Measurements from ENCODE around the gene MDM4.
"Not testable (repeated sequence)": the region's sequence is repeated elsewhere in the genome, so short reads cannot be mapped to it uniquely, and the experiment has no call there.

The MDM4 gene

DNA sequence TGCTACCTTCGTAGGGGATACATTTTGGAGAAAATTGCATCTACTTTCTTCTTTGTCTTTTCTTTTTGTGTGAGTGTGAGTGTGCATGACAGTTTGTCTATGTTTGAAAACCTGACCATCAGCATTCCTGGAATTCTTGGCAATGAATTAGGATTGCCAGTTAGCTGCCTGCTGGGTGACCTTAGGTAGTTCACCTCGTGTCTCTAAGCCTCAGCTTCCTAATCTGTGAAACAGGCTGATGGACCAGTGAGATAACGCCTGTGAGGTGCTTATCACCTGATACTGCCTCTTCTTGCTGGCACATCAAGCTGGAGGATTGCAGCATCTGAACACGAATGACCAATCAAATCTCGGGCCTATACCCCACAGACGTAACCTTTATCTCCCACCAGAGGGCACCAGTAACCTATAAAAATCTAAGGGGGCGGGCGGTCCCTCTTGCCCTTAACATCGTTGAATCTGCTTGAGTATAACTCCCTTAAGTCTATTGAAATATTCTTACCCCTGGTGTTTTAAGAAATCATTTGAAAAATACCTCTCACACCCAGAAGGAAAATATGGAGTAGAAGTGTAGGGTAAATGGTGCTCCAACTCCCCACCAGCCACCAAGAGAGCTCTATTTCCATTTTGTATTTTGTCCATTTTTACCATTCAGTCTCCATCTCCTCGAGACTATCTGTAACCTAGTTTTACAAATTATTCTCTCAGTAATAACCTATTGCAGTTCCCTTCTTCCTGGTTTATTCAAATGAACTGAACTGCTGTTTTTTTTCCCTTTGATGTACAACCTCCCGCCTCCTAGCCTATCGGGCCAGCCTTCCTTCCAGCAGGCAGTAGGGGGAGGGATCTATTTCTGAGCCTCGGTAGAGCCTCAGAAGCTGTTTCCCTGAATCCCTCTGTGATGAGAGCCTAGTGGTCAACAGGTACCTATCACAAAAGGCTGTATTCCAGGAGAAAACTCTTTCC lies 49.7 kb downstream of the MDM4 start:
- H3K27ac ChIP-seq, result peak overlapping the region; percentile 44
- TF ChIP-seq CTCF (conservative IDR thresholded peaks at IDR 0.05), result peak; percentile 81

DNA sequence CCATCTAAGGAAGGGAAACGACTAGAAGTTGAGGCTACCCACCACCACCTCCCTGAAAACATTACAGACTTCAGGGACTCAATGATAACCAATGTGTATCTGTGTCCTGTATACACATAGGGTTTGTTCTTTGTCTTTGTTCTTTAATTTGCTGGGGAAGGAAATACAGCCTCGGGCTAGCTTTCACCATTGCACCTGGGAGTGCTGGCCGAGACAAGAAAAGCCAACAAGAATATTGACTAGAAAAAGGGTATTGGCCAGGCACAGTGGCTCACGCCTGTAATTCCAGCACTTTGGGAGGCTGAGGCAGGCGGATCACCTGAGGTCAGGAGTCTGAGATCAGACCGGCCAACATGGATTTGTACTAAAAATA lies 50.4 kb downstream of the MDM4 start:
- H3K27ac ChIP-seq, result peak overlapping the region; percentile 44
- TF ChIP-seq CTCF (conservative IDR thresholded peaks at IDR 0.05), result no peak

DNA sequence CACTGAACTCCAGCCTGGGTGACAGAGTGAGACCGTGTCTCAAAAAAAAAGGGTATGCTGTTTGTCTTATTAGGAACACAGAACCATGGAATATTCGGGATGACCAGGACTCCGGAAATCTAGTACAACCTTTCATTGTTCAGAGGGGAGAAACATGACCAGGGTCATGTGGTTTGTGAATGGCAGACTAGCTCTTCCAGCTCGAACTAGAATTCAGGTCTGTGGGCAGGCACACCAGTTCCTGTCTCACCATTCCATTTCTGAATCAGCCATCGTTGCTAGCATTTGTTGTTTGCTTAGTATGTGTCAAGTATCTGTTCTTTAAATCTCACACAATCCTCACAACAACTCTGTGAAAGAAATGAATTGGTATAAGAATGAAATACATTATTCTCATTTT lies 50.9 kb downstream of the MDM4 start:
- peak overlapping the region; percentile 44 for H3K27ac ChIP-seq
- TF ChIP-seq CTCF (conservative IDR thresholded peaks at IDR 0.05), result no peak

DNA sequence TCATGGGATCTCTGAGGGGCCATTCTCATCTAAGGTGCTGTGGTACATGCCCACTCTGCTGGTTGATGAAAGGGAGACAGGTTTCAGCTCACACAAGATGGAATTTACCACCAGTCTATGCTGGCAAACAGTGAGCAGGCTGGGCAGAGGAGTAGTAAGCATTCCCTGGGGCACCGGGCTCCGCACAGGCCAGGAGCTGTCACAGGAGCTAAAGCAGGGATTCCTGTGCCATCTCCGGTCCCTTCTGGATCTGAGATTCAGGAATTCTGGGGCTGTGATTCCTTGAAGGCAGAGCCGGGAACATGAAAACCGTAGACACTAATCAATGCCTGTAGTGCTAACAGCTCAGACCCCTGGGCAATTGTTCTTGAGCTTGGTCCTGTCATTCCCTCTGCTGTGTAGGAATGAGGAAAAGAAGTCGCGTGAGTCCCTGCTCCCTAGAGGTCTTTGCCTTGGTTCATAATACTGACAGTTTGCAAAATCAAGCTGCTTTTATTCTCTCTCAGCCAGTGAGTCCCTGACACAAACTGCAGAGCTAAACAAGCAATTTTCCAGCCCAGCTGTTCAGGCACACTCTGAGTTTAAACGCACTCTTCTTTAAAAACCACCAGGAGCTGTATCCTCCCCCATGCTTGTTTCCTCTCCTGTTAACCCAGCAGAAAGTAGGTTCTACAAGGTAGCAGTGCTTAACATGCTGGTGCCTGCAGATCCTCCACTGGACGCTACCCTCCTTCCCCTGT lies 52.5 kb downstream of the MDM4 start:
- no peak for TF ChIP-seq CTCF (conservative IDR thresholded peaks at IDR 0.05)
- no peak overlapping the region for H3K27ac ChIP-seq

DNA sequence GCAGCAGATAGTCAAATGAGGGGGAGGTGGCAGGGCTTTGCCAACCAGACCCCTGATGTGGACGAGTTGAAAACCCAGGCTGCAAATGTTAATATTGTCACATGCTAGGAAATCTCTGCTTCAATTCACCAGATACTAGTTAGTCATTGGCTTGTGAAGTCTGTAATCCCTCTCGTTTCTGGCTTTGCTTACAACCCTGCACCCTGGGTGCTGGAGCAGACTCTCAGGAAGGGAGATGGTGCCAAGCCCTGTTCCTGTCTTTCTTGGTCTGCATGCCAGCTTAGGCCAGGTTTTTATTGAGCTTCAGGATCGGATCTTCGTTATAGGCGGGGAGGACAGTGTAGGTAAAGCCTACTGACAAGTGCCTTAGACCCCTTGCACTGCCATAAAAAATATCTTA lies 53.3 kb downstream of the MDM4 start:
- no peak for TF ChIP-seq CTCF (conservative IDR thresholded peaks at IDR 0.05)

GRCh38 chr1:204570021-204570420 lies 53.8 kb downstream of the MDM4 start:
- not testable (repeated sequence) for H3K27ac ChIP-seq

More for the DNA sequence above, 53.3 kb downstream of the MDM4 start:
- H3K27ac ChIP-seq, result no peak overlapping the region

GRCh38 chr1:204571128-204571527 lies 54.9 kb downstream of the MDM4 start:
- H3K27ac ChIP-seq, result no peak overlapping the region
- no peak for TF ChIP-seq CTCF (conservative IDR thresholded peaks at IDR 0.05)

All from VCaP (cell line).